Omental fat pad (tissue), 4 donors: ENCODE data around the gene SH3PXD2A. TPM values are rescaled to one million over a fixed set of nuclear protein-coding genes. Genes with fewer than 3 reads are reported as not detected.

Experiments used
- ATAC-seq: fragments of 150-250 bp; one replicate; pipeline ENCODE4 v1.9.1; 2016; ENCODE audit warnings: mild to moderate bottlenecking, moderate library complexity; ENCODE audit not compliant: low FRiP score
- DNase-seq: peaks from one replicate; pipeline ENCODE4 v3.0.0-alpha.2; 2019; ENCODE audit warnings: low spot score
- total RNA-seq, 4 donors: library from RNA; depleted of rRNA; stranded (reverse); fragments of >200 nt; gene quantifications; one replicate each; pipeline ENCODE4 v1.1.0, GENCODE V29; 2016
- TF ChIP-seq, protein P1 (sequence below), 3 donors: fragments of 450-650 bp; IDR thresholded peaks; one replicate each; pipeline ENCODE4 v1.5.1; 2016 to 2017; ENCODE audit warnings: antibody characterized with exemption in 3 of 3, mild to moderate bottlenecking in 3 of 3, moderate library complexity in 2 of 3

SH3PXD2A gene
- total RNA-seq, 4 donors from 2014 or later, result 21.0 to 36.3 (median 22.5) TPM

DNA sequence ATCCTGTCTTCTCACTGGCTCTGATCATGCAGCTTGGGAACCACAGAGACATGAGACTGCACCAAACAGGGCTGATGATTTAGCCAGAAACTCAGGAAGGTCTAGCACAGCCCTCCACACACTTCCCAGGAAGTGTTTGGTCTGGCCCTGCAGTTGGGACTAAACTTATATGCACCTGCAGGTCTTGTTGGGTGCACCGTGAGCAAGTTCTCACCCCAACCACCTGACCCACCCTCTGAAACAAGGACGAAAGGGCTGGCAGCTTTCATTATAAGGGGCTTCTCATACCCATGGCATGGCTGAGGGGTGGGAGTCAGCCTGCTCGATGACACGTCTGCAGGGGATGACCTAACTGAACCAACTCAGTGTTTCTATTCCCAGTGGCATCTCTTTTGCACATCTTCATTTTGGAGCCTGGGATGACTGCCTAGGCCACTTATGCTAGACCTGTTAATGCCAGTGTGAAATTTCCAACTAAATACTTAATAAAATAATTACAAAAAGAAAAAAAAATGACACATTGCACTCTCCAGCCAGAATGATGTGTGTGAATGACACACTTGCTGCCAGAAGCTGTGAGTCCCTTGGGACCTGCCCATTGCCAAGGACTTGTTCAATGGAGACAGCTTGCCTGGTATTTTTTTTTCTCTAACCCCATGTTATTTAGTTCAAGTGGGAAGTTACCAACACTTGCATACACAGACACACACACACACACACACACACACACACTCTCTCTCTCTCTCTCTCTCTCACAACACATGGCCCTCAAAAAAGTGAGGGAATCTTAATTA is 259.2 kb downstream of the SH3PXD2A start:
- DNase-seq, result no peak
- TF ChIP-seq, protein P1, sequence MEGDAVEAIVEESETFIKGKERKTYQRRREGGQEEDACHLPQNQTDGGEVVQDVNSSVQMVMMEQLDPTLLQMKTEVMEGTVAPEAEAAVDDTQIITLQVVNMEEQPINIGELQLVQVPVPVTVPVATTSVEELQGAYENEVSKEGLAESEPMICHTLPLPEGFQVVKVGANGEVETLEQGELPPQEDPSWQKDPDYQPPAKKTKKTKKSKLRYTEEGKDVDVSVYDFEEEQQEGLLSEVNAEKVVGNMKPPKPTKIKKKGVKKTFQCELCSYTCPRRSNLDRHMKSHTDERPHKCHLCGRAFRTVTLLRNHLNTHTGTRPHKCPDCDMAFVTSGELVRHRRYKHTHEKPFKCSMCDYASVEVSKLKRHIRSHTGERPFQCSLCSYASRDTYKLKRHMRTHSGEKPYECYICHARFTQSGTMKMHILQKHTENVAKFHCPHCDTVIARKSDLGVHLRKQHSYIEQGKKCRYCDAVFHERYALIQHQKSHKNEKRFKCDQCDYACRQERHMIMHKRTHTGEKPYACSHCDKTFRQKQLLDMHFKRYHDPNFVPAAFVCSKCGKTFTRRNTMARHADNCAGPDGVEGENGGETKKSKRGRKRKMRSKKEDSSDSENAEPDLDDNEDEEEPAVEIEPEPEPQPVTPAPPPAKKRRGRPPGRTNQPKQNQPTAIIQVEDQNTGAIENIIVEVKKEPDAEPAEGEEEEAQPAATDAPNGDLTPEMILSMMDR (IDR thresholded peaks at IDR 0.05), result no peak
- ATAC-seq, result no peak

- TF ChIP-seq, protein P1 (IDR thresholded peaks at IDR 0.05), result no peak
- DNase-seq (no peak), ATAC-seq (no peak)
Observed at GRCh38 chr10:103593022-103593570, 262.3 kb downstream of the SH3PXD2A start.

DNA sequence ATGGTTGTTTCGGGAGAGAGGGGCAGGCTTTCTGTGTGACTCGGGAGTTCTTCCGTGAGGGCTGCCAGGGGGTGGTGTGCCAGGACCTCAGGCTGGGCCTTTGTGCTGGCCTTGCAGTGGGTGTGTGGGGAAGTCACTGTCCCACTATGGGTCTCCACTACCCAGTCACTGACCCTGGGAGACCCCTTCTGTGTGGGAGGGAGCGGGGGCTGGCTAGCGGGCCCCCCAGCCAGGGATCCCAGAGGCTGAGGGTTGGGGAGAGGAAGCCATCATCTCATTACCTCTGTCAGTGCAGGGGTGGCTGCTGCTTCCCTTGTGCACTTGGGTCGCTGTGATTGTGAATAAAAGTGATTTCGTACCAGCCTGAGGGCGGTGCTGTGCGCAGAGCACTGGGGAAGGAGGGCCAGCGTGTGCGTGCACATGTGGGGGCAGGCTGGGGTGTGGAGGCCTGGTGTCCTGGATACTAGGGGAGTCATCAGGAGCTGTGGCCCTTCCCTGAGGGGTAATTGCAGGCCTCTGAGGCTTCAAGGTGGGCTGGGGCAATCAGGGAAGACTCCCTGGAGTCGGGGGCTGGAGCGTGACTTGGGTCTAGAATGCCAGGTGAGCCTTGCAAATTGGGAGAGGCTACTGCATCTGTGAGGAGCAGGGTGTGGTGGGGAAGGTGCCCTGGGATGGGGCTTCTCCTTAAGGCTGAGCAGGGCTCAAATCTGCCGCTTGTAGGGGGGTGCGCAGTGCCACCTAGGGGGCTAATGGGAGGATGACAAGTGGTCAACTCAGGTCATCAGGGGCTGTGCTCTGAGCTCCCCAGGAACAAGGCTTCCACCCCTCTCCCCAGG is 263.0 kb downstream of the SH3PXD2A start:
- DNase-seq (no peak), ATAC-seq (no peak)
- TF ChIP-seq, protein P1 (IDR thresholded peaks at IDR 0.05), result no peak

- TF ChIP-seq, protein P1 (IDR thresholded peaks at IDR 0.05), result no peak
- ATAC-seq (no peak), DNase-seq (no peak)
Observed at GRCh38 chr10:103590744-103591291, 264.6 kb downstream of the SH3PXD2A start.

- DNase-seq (no peak), ATAC-seq (no peak)
- TF ChIP-seq, protein P1 (IDR thresholded peaks at IDR 0.05), result no peak
Observed at GRCh38 chr10:103590060-103590459, 265.3 kb downstream of the SH3PXD2A start.

DNA sequence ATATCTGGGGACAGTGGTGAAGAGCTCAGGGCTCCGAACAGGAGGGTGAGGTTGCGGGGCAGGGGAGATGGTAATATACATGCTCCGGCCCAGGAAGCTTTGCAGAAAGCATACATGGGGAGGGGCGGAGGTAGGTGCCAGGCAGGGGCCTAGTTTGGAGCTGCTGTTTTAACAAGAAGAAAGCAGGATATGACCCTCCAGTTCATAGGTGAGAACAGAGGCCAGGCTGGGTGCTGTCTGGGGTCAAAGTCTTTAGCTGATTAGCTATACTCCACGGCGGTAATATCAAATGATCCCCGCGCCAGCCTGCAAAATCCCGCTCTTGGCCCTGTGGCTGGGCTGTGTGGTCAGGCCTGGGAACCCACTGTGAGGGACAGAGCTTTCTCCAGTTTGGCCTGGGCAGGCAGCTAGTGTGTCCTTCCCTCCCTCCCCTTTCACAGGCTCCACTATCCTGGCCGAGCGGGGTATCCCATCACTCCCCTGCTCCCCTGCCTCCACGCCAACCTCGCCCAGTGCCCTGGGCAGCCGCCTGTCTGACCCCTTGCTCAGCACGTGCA is 266.2 kb downstream of the SH3PXD2A start:
- DNase-seq (no peak), ATAC-seq (no peak)
- TF ChIP-seq, protein P1 (IDR thresholded peaks at IDR 0.05), result no peak
